Keratinocyte (primary cell): ENCODE results near the gene SERPINA10.

Experiments used
- EZH2 ChIP-seq: IDR thresholded peaks from one replicate; pipeline ENCODE4 v1.6.1; 2012; ENCODE audit warnings: inconsistent platforms, mild to moderate bottlenecking, low read length, moderate library complexity
- TF ChIP-seq, protein P1 (sequence below), 3 experiments: IDR thresholded peaks in 1 of 3; conservative IDR thresholded peaks in 1 of 3; optimal IDR thresholded peaks in 1 of 3; 2 replicates in 2 of 3; 3 replicates in 1 of 3; pipeline versions ENCODE3 to v1.5.1; 2011; ENCODE audit warnings: low read length in 3 of 3, mild to moderate bottlenecking in 3 of 3, moderate library complexity in 2 of 3, control low read depth in 1 of 3, inconsistent platforms in 1 of 3; ENCODE audit not compliant: insufficient read depth in 2 of 3; ENCODE audit errors: extremely low read depth in 1 of 3

DNA sequence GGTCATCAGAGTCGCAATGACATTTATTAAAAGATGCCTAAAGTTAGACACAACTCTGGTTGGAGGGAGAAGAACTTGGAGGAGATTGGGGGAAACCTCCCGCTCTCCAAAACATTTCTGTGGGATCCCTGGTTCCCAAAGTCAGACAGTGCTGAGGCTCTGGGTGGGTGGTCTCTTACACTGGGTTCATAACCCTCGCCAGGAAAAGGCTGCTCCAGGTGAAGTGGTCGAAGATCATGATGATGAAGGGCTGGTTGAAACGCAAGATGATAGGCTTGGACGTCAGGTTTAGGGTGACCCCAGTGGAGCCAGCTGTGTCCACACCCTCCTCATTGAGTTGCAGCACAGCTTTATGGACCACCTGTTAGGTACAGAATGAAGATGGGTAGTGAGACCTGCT is 11.2 kb upstream of the SERPINA10 start:
- TF ChIP-seq, protein P1, sequence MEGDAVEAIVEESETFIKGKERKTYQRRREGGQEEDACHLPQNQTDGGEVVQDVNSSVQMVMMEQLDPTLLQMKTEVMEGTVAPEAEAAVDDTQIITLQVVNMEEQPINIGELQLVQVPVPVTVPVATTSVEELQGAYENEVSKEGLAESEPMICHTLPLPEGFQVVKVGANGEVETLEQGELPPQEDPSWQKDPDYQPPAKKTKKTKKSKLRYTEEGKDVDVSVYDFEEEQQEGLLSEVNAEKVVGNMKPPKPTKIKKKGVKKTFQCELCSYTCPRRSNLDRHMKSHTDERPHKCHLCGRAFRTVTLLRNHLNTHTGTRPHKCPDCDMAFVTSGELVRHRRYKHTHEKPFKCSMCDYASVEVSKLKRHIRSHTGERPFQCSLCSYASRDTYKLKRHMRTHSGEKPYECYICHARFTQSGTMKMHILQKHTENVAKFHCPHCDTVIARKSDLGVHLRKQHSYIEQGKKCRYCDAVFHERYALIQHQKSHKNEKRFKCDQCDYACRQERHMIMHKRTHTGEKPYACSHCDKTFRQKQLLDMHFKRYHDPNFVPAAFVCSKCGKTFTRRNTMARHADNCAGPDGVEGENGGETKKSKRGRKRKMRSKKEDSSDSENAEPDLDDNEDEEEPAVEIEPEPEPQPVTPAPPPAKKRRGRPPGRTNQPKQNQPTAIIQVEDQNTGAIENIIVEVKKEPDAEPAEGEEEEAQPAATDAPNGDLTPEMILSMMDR (optimal IDR thresholded peaks at IDR 0.05 in 1 of 3, IDR thresholded peaks at IDR 0.05 in 1 of 3, conservative IDR thresholded peaks at IDR 0.05 in 1 of 3; ENCODE audit: extremely low read depth in 1 of 3, insufficient read depth in 2 of 3, low read length in 3 of 3): no peak
- TF ChIP-seq EZH2: no peak
